ENCODE data around the gene P4HB.

GRCh38 chr17:81801327-81801726, 59.0 kb downstream of the P4HB start:
- TF ChIP-seq, protein P1, sequence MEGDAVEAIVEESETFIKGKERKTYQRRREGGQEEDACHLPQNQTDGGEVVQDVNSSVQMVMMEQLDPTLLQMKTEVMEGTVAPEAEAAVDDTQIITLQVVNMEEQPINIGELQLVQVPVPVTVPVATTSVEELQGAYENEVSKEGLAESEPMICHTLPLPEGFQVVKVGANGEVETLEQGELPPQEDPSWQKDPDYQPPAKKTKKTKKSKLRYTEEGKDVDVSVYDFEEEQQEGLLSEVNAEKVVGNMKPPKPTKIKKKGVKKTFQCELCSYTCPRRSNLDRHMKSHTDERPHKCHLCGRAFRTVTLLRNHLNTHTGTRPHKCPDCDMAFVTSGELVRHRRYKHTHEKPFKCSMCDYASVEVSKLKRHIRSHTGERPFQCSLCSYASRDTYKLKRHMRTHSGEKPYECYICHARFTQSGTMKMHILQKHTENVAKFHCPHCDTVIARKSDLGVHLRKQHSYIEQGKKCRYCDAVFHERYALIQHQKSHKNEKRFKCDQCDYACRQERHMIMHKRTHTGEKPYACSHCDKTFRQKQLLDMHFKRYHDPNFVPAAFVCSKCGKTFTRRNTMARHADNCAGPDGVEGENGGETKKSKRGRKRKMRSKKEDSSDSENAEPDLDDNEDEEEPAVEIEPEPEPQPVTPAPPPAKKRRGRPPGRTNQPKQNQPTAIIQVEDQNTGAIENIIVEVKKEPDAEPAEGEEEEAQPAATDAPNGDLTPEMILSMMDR (IDR thresholded peaks at IDR 0.05; ENCODE audit: low read length), result no peak
- no peak for TF ChIP-seq EZH2phosphoT487 (IDR thresholded peaks at IDR 0.05; ENCODE audit: low read length)
